ENCODE results near the gene UNC13B. TPM values are rescaled to one million over a fixed set of nuclear protein-coding genes. Genes with fewer than 3 reads are reported as not detected.

The UNC13B gene
- total RNA-seq (2021; fragmentation: NEBNext Ultra II Directional; extraction: Animal tissue kit (Norgen Biotek cat#: 25700)) (46.5 and 51.7 TPM in 2 replicates), polyA plus RNA-seq (2011; rRNA removed) (23.1 and 28.7 TPM in 2 replicates), polyA minus RNA-seq (2011; rRNA and poly(A)+ RNA removed) (72.3 and 83.7 TPM in 2 replicates)
- 32.6 TPM for polyA plus RNA-seq (2011; cell fraction: cytosol; rRNA removed)
- polyA plus RNA-seq (2011; cell fraction: nucleus; rRNA removed) = 52.9 TPM
- polyA plus RNA-seq (2012, experiment 1 of 2) = 28.9 to 32.7 TPM (median 32.1 TPM) in 4 replicates
- 3.3 TPM for polyA plus RNA-seq (2012, experiment 2 of 2)
- polyA plus RNA-seq (2013, experiment 1 of 2) = 18.7 TPM
- polyA plus RNA-seq (2013, experiment 2 of 2) = 17.7 TPM
- polyA minus RNA-seq (2011; cell fraction: cytosol; rRNA and poly(A)+ RNA removed) = 31.6 TPM
- 34.5 TPM for polyA minus RNA-seq (2011; cell fraction: nucleus; rRNA and poly(A)+ RNA removed)
- long read RNA-seq, experiment 1, full-length matches to known transcripts = 1 of 40 reads
- long read RNA-seq, experiment 1, partial matches to known transcripts = 30 of 40 reads
- long read RNA-seq, experiment 1, other reads (novel, unspliced or antisense) = 9 of 40 reads
- long read RNA-seq, experiment 2, partial matches to known transcripts = 1 of 2 reads
- long read RNA-seq, experiment 2, other reads (novel, unspliced or antisense) = 1 of 2 reads

DNA sequence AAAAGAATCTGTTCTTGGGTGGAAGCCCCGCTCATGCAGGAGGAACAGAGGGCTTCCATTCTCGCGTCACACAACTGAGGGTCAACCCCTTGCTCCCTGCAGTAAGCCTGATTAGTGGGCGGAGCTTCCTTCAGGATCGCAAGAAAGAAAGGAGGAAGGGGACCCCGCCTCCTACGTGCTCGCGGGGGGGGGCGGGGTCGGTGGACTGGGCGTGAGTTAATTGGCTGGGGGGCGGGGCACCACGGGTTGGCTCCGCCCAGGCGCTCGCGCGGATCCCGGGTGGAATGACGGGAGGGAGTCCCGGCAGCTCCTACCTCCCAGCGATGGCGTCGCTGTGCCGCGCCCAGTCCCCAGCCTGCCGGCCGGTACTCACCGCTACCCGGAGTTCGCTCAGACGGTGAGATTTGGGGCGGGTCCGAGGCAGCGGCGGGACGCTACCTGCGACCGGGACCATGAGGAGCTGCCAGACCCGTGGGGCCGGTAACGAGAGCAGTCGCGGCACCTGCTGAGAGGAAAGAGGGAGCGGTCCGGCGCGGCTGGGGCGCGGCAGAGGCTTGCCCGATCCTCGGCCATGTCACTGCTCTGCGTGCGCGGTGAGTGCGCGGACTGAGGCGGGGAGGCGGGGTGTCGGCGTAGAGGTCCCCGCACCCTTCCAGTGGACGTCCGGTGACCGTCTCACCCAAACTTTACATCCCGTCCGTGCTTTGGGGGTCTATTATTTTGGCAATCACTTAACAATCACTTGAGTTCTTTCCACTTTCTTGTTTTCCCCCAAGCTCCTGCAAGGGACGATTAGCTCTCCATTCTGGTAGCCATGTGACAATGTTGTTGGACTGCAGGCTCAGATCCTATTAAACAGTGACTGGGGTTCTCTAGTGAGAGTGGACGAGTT lies at the start of gene UNC13B:
UNC13B (plus strand) TSS at position 297 of the 892 bp plus-strand sequence; CDS start at position 572, 275 bp downstream.
- no peak within 1 kb of the TSS for H2BK120ac ChIP-seq (replicated peaks; ENCODE audit: low read depth, low read length)
- no peak within 1 kb of the TSS for H3K23ac ChIP-seq (ENCODE audit: insufficient read length)
- no peak within 1 kb of the TSS for H2BK15ac ChIP-seq (ENCODE audit: low read length)
- no peak within 1 kb of the TSS for H4K91ac ChIP-seq (replicated peaks; ENCODE audit: insufficient read length, low read length)
- CTCF ChIA-PET (ENCODE audit: partially characterized antibody) = interaction anchor here (1.2 to 2.4 kb wide), 3 partner anchors 43 to 97 kb away, joined by 3 to 7 read pairs (median 3); no protein-coding TSS in a partner anchor
- peak within 1 kb of the TSS; percentile 54 to 88 (median 84) for H3K4me3 ChIP-seq (ENCODE audit: extremely low read depth in 1 of 4, insufficient read depth in 2 of 4, low read depth in 3 of 4, low read length in 4 of 4)
- DNase-seq (ENCODE audit: low read depth in 1 of 2, low spot score in 2 of 2) = peak; percentile 84 to 97
- peak; percentile 78 for FAIRE-seq
- peak within 1 kb of the TSS; percentile 91 for H2AFZ ChIP-seq (ENCODE audit: low read length)
- peak within 1 kb of the TSS; percentile 64 for H3K4ac ChIP-seq (replicated peaks; ENCODE audit: insufficient read length, low read depth, low read length)
- H2BK5ac ChIP-seq (ENCODE audit: low read depth, low read length) = peak within 1 kb of the TSS; percentile 78; the same call in 1 of the 2 replicates
- peaks cover 7% of the 10 kb centered on the region for H3K23me2 ChIP-seq (ENCODE audit: low read depth, low read length)
- no peak within 1 kb of the TSS for H3K56ac ChIP-seq (replicated peaks; ENCODE audit: insufficient read length, low read depth, low read length)
- H4K5ac ChIP-seq (ENCODE audit: insufficient read length, low read depth, low read length) = peak within 1 kb of the TSS; percentile 51
- peak within 1 kb of the TSS; percentile 46 to 74 (median 62) for H3K9ac ChIP-seq (replicated peaks in 1 of 4; ENCODE audit: extremely low read depth in 1 of 4, low read depth in 3 of 4, low read length in 3 of 4)
- H3K36me3 ChIP-seq (ENCODE audit: control insufficient read depth in 2 of 4, insufficient read depth in 4 of 4, low read length in 3 of 4) = no peaks in the 10 kb centered on the region
- H3K18ac ChIP-seq (ENCODE audit: extremely low read depth, low read length) = peak within 1 kb of the TSS; percentile 83; the same call in 1 of the 2 replicates
- peak within 1 kb of the TSS; percentile 28 for H4K8ac ChIP-seq (ENCODE audit: extremely low read depth, insufficient read depth, low read length)
- peaks cover 0 to 32% of the 10 kb centered on the region in 2 experiments; a peak in 2 of 4 replicates for H3K79me2 ChIP-seq (ENCODE audit: control insufficient read depth in 1 of 2, insufficient read depth in 2 of 2, low read length in 2 of 2)
- no peak within 1 kb of the TSS for H2AK5ac ChIP-seq (ENCODE audit: low read depth, low read length)
- H2BK20ac ChIP-seq (ENCODE audit: low read length) = no peak within 1 kb of the TSS
- peak within 1 kb of the TSS; percentile 69; the same call in 1 of the 2 replicates for H3K27ac ChIP-seq (ENCODE audit: low read depth, low read length)
- H3K4me1 ChIP-seq (replicated peaks in 1 of 4; ENCODE audit: control insufficient read depth in 3 of 4, insufficient read depth in 4 of 4, low read length in 3 of 4) = peaks cover 0 to 3% (median 0%) of the 10 kb centered on the region in 4 experiments; a peak in 3 of 7 replicates
- POLR2A ChIA-PET (ENCODE audit: partially characterized antibody) = interaction anchor here (0.7 to 2.0 kb wide), 9 partner anchors 9 to 1269 kb away, joined by 3 to 8 read pairs (median 4); partner anchors contain the start of genes ATOSB and STOML2
- H3K14ac ChIP-seq (ENCODE audit: insufficient read length) = no peak within 1 kb of the TSS
- no peaks in the 10 kb centered on the region for H4K20me1 ChIP-seq (replicated peaks in 1 of 2; ENCODE audit: control insufficient read depth in 1 of 2, insufficient read depth in 2 of 2, low read length in 2 of 2)
- peak within 1 kb of the TSS; percentile 86 to 99 for H3K4me2 ChIP-seq (ENCODE audit: insufficient read depth in 1 of 2, low read depth in 2 of 2, low read length in 2 of 2)
- H3K79me1 ChIP-seq (ENCODE audit: low read depth, low read length) = no peaks in the 10 kb centered on the region
- H3K9me3 ChIP-seq (ENCODE audit: insufficient read depth in 2 of 2, low read depth in 1 of 2, low read length in 1 of 2) = no peaks in the 10 kb centered on the region
- H3K27me3 ChIP-seq (replicated peaks in 1 of 4; ENCODE audit: control insufficient read depth in 3 of 4, extremely low read depth in 1 of 4, insufficient read depth in 3 of 4, low read length in 3 of 4) = no peaks in the 10 kb centered on the region
- peak within 1 kb of the TSS; percentile 0; the same call in 1 of the 2 replicates for H2BK12ac ChIP-seq (ENCODE audit: low read depth, low read length)
- 2% methylated on average over 39 of the region's 70 CpGs; no CpG with 5 or more reads in 1 of the 2 experiments for WGBS, 2 experiments (ENCODE audit: extremely low coverage in 1 of 2, insufficient coverage in 1 of 2, insufficient read length in 1 of 2, insufficient replicate concordance in 2 of 2, low coverage in 1 of 2, low lambda C conversion rate in 2 of 2, missing lambda C conversion rate in 1 of 2)
- TF ChIP-seq PHF8 (conservative IDR thresholded peaks at IDR 0.05; ENCODE audit: low read depth, low read length) (peak; percentile 64), CREB1 (IDR thresholded peaks at IDR 0.05) (peak; percentile 32; the same call in 1 of the 2 replicates), ASH2L (IDR thresholded peaks at IDR 0.05; ENCODE audit: low read length) (peak; percentile 94), SIN3A (conservative IDR thresholded peaks at IDR 0.05 in 1 of 2, IDR thresholded peaks at IDR 0.05 in 1 of 2; ENCODE audit: low read depth in 1 of 2, low read length in 2 of 2) (peak; percentile 8 to 63; a peak in 1 of 4 replicates), JUN (IDR thresholded peaks at IDR 0.05; ENCODE audit: low read depth, low read length) (no peak)
- TF ChIP-seq, protein P1, sequence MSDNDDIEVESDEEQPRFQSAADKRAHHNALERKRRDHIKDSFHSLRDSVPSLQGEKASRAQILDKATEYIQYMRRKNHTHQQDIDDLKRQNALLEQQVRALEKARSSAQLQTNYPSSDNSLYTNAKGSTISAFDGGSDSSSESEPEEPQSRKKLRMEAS (IDR thresholded peaks at IDR 0.05) = peak; percentile 55
